Measurements from ENCODE around the gene SERPINA3.

Gene SERPINA3

GRCh38 chr14:94660306-94660946 lies 48.2 kb downstream of the SERPINA3 start:
- no peak for DNase-seq

GRCh38 chr14:94663538-94663937 lies 51.3 kb downstream of the SERPINA3 start:
- no peak for DNase-seq

GRCh38 chr14:94663965-94664704 lies 51.9 kb downstream of the SERPINA3 start:
- DNase-seq: no peak

GRCh38 chr14:94665121-94665520 lies 52.9 kb downstream of the SERPINA3 start:
- no peak for DNase-seq

- DNase-seq: no peak
Observed at GRCh38 chr14:94665544-94665943, 53.4 kb downstream of the SERPINA3 start.

GRCh38 chr14:94670692-94671285 lies 58.6 kb downstream of the SERPINA3 start:
- DNase-seq: no peak

- DNase-seq: no peak
Observed at GRCh38 chr14:94671870-94672444, 59.8 kb downstream of the SERPINA3 start.

GRCh38 chr14:94673071-94673470 lies 60.9 kb downstream of the SERPINA3 start:
- DNase-seq: no peak

Data from stimulated activated CD4-positive, alpha-beta T cell treated with anti-CD3 and anti-CD28 coated beads, Interleukin-1b, Interleukin-23, amount 100 ng/mL, for 48 hours (primary cell).